ENCODE data around the gene MYH7.
"Not testable (repeated sequence)": the region's sequence is repeated elsewhere in the genome, so short reads cannot be mapped to it uniquely, and the experiment has no call there.

The MYH7 gene

DNA sequence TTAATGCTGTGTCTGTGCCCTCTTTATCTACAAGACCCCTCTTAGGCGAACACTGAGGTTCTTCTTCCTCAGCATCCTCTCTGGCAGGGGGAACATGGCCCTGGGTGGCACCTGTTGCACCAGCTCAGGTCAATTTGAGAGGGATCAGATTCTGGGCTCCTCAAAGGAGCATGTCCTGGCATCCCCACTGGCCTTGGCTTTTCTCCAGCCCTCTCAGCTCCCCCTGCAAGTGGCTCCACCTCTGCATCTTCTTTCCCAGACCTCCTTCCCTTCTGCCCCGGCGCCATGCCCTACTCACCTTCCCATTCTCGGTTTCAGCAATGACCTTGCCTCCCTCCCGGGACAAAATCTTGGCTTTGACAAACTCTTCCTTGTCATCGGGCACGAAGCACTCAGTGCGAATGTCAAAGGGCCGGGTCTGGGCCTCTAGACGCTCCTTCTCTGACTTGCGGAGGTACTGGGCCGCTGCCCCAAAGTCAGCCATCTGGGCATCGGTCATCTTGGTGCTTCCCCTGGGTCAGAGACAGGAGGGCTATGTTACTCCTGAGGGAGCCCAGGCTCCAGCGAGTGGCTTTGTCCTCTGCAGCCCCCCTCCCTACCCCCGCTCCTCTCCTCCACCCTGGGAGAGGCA, 28.6 kb downstream of the MYH7 start:
- DNase-seq, result no peak

DNA sequence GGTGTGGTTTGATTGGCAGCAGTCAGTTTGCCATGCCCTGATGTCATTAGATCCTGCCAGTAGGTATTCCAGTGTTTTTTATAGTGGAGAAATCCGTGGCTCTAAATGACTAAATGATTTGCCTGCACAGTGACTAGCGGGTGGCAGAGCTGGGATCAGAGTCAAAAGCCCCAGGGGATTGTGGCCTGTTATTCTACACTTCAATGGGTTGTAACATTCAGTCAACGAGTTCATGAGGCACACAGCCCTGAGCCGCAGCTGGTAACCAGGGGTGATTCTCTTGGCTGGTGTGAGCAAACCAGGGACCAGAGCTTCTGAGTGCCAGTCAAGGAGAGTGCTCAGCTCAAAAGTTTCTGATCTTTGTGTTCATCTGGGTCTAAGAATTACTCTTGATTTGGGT, 29.2 kb downstream of the MYH7 start:
- no peak for DNase-seq

DNA sequence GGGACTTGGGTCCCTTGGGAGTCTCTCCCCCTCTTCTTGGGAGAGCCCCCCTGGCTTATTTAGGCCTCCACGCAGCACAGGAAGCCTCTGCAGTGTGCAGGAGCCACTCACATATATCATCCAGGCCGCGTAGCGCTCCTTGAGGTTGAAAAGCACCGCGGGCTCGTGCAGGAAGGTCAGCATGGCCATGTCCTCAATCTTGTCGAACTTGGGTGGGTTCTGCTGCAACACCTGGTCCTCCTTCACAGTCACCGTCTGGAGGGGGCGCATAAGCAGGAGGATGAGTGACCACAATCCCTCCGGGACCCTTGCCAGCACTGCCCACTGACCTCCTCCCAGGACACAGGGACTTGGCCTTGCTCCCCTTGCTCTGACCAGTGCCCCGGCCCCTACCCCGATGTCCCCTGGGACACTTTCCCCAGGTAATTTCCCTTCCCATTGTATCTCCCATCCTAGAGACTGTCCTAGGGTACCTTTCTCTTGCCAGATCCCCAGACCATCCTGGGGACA, 29.9 kb downstream of the MYH7 start:
- DNase-seq, result no peak

DNA sequence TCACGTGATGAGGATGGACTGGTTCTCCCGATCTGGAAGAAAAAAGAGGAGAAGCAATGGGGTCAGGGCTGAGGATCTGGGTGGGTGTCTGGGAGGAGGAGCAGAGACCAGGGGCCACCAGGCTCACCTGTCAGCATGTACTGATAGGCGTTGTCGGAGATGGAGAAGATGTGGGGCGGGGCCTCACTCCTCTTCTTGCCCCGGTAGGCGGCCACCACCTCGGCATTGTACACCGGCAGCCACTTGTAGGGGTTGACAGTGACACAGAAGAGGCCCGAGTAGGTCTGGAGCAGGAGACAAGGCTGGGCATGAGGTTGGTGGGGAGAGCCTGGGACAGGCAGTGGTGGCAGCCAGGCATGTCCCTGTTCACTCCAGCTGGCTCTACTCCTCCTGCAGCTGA, 30.4 kb downstream of the MYH7 start:
- DNase-seq, result no peak

DNA sequence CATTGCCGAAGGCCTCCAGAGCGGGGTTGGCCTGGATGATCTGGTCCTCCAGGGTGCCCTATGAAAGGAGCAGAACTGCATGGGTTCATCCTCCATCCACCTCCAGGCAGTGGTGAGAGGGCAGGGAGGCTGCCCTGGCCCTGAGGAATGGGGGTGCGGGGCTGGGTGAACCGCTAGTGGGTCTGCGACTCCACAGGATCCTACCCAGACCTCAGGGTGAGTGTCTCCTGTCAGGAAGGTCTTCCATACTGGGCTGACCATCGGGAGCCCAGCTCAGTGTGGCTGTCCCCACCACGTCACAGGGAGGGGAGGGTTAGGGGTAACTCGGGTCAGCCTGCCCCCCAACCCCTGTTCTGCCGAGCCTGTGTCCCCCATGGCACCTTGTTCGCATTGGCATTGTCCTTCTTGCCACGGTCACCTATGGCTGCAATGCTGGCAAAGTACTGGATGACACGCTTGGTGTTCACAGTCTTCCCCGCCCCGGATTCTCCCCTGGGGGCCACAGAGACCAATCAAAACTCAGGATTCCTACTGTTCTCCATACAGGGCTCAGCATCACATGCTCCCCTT, 31.0 kb downstream of the MYH7 start:
- DNase-seq, result no peak

DNA sequence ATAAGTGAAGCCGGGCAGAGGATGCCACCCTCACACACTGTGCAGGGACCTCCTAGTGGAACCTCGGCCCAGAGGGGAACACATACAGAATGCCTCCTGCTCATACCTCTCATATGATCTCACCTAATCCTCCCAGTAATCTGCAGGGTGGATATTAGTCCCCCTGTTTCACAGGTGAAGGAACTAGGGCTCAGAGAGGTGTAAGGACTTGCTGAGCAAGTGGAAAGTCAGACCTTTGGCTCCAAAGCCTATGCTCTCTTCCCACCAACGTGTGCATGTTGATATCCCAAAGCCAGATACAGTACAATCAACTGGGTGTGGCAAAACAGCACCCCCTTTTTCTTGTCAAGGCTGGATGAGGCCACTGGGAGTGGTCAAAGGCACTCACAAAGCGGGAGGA, 31.6 kb downstream of the MYH7 start:
- DNase-seq, result no peak

DNA sequence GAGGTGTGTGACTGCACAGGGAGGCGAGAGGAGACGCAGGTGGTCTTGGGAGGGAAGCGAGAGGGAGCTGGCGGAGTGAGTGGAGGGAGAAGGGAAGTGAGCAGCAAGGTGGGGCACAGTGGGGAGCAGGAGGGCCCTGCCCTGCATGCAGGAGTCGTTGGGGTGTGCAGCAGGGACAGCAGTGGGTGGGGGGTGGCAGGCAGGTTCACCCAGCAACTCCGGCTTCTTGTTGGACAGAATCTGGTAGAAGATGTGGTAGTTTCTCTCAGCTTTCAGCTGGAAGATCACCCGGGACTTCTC, 32.4 kb downstream of the MYH7 start:
- no peak for DNase-seq

DNA sequence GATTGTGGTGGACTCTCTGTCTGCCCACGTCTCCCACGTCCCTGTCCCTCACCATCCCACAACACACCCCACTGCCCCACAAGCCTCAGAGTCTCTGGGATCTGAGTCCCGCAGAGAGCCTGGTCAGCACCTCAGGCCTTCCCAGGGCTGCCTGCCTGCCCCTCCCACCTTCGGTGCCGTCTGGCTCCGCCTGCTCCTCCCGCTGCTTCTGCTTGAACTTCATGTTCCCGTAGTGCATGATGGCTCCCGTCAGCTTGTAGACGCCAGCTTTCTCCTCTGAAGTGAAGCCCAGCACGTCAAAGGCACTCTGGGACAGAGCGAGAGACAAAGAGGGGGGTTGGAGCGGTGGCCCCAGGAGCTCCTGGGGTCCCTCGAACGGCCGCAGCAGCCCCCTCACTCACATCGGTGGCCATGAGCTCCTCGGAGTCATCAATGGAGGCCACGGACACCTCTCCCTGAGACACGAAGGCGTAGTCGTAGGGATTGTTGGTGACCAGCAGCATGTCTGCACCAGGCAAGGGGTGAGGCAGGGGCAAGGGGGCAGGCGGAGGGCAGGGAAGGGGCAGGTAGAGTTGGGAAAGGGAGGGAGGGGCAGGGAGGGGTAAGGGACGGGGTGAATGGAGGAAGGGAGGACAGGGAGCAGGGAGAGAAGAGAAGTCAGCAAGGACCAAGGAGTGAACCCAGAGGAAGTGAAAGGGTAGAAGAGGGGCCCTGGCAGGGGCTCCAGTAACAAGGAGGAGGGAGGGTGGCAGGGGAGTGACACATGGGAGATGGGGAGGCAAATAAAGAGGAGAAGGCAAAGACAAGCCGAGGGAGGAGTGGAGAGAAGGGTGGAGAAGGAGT, 32.9 kb downstream of the MYH7 start:
- DNase-seq, result no peak

DNA sequence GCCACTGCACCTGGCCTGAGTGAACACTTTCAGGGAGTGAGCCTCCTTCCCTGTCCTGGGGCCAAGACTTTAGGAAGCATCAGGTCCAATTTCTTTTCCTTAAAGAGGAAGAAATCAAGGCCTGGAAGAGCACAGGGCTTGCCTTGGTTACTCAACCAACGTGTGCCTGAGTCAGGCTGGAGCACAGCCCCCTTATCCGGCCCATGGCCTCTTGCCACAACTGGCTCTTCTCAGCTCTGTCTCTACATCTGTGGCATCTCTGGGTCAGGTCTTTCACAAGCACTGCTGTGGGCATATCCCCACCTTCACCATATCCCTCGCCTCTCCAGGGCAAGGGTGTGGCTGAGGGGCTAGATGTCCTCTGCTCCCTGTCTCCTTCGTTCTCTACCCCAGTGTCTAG, 34.2 kb downstream of the MYH7 start:
- DNase-seq, result no peak

DNA sequence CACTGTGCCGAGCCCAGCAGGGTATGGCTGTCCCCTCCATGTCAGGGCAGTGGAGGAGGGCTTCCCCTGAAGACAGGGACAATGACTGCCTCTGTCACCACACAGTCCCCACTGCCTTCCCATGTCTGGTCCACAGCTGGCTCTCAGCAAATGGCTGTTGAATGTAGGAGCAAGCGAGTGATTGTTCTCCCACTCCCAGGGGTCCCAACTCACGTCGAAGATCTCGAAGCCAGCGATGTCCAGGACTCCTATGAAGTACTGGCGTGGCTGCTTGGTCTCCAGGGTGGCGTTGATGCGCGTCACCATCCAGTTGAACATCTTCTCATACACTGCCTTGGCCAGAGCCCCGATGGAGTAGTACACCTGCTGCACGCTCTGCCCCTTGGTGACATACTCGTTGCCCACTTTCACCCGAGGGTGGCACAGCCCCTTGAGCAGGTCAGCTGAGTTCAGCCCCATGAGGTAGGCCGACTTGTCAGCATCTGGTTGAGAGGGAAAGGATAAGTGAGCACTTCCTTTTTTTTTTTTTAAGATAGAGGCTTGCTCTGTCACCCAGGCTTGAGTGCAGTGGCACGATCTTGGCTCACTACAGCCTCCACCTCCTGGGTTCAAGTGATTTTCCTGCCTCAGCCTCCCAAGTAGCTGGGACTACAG, 34.8 kb downstream of the MYH7 start:
- not testable (repeated sequence) for DNase-seq

DNA sequence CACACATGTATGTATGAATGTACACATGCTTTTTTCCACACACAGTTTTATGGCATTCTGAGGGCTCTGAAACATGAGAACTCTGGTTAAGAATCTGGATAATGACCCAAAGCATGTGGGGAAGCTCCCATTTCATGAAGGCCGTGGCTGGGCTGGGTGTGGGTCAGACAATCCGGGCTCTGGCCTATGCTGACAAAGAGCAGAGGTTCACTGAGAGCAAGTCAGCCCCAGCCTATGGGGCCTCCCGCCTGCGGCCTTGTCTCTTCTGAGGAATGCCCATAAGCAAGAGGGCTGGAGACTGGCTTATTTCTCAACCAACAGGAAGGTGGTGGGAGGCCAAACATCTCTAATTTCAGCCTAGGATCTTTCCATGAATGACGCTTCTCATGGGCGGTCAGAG, 35.9 kb downstream of the MYH7 start:
- DNase-seq, result no peak

DNA sequence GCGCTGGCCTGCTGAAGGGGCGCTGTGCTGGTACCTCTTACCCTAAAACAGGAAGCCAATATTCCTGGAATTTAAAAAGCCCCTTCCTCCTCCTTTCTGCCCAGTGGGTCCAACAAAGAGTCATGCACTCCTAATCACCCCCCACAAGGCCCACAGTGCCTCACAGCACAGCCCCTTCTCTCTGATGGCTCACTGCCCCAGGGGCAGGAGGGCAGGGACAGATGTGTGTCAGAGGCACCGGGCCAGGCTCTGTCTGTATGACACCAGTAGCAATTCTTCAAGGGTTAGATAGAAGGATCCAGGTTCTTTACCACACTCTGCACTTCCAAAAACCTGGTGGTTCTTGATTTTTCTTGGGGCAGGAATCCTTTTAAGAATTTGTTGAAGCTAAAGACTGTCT, 36.3 kb downstream of the MYH7 start:
- DNase-seq, result no peak

DNA sequence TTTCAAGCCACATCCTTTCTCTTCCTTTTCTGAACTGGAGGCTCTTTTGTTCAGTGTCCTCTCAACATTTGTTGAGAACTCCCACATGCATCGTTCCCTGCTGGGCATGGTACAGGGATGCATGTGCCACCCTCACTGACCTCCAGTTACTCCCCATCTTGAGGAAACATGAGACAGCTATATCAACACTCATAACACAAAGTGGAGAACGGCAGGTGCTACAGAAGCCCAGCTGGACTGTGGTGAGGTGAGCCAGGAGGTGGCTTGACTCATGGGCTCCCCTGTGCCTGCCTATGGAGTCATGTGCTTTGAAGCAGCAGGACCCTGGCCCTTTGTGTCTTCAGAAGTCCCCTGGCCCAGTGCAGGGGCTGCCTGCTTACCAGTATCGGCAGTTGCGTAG, 37.1 kb downstream of the MYH7 start:
- no peak for DNase-seq

DNA sequence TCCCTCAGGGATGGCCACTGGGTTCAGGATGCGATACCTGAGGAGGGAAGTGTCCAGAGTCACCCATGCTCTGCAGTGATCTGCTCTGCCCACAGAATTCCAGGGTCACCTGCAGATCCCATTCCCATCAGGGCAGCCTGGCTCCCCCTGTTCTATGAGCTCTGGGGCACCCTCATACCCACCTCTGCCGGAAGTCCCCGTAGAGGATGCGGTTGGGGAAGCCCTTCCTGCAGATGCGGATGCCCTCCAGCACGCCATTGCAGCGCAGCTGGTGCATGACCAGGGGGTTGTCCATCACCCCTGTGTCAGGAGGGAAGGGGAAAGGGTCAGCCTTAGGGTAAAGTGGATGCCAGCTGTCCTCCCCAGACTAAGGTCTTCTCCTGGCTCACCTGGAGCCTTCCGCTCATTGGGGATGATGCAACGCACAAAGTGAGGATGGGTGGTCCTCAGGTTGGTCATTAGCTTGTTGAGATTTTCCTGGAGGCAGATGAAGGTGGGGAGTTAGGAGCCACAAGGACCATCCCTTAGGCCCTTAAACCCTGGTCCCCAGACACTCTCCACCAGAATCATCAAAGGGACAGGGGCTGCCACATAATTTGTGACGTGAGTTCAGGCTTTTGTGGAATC, 38.6 kb downstream of the MYH7 start:
- DNase-seq, result no peak

DNA sequence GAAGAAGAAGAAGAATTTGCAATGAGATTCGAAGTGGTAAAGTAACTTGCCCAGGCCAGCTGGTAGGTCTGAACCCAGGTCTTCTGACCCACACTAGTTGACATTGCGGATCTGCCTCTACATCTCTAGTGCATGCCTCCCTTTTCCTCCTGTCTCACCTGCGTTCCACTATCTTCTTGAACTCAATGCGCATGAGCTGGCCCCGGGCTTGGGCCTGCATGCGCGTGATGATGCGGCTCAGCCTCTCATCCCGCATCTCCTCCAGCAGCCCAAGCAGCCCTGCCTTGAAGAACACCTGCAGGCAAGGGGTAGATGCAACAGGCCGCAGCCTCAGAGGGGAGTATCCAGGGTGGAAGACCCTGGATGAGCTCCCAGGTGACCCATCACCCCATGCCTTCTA, 39.3 kb downstream of the MYH7 start:
- DNase-seq, result no peak

DNA sequence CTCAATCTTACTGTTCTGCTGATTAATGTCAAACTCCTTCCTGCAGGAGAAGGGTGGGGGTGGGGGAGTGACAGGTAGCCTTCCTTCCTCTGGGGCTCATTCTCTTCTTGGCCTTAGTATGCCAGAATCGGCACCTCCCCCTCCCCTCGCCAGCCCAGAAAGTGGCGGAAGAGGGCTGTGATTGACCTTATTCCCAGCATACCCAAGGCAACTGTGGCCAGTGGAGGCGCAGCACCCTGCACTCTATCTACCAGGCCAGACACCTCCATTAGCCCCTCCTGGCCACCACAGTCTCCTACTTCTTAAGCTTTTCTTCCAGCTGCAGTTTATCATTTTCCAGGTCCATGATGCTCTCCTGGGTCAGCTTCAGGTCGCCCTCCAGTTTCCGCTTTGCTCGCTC, 42.8 kb downstream of the MYH7 start:
- DNase-seq, result no peak

DNA sequence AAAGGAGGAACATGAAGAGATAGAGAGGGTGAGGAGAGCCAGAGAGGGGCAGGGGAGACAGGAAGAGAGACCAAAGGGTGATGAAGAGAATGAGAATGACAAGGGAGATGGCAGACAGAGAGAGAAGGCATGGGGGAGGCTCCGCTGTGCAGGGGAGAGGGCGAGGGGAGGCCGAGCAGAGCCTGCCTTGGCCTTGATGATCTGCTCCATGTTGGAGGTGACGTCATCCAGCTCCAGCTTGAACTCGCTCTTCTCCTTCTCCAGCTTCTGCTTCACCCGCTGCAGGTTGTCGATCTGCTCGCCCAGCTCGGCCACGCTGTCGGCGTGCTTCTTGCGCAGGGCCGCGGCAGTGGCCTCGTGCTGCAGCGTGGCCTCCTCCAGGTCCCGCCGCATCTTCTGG, 45.6 kb downstream of the MYH7 start:
- not testable (repeated sequence) for DNase-seq

DNA sequence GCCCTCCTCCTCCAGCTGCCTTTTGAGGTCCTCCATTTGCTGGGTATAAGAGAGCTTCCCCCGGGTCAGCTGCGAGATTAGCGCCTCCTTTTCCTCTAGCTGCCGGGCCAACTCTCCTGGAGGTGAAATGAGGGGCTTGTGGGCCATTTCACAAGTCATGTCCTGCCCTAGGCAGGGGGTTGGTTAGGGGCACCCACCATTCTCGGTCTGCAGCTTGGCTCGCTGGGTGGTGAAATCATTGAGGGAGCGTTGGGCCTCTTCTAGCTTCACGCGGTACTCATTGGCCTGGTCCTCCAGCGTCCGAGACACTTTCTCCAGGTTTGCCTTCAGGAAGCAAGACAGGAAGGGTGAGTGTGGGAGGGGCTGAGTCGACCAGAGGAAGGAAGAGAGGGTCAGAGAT, 46.1 kb downstream of the MYH7 start:
- no peak for DNase-seq

DNA sequence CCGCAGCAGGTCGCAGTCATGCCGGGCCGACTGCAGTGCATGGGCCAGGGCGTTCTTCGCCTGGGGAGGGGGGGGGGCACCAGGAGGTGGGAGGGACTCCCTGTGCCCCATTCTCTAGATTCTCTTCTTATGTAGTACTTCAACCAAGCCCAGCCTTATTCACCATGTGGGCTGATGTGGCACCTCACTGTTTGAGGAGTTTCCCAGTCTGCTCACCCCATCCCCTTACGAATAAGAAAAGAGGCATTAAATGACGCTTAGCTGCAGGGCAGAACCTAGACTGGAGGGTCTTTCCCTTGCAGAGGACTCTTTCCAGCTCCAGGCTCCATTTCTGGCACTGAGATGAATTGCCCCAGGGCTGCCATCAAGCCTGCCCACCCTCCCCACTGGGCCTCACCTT, 46.5 kb downstream of the MYH7 start:
- no peak for DNase-seq

DNA sequence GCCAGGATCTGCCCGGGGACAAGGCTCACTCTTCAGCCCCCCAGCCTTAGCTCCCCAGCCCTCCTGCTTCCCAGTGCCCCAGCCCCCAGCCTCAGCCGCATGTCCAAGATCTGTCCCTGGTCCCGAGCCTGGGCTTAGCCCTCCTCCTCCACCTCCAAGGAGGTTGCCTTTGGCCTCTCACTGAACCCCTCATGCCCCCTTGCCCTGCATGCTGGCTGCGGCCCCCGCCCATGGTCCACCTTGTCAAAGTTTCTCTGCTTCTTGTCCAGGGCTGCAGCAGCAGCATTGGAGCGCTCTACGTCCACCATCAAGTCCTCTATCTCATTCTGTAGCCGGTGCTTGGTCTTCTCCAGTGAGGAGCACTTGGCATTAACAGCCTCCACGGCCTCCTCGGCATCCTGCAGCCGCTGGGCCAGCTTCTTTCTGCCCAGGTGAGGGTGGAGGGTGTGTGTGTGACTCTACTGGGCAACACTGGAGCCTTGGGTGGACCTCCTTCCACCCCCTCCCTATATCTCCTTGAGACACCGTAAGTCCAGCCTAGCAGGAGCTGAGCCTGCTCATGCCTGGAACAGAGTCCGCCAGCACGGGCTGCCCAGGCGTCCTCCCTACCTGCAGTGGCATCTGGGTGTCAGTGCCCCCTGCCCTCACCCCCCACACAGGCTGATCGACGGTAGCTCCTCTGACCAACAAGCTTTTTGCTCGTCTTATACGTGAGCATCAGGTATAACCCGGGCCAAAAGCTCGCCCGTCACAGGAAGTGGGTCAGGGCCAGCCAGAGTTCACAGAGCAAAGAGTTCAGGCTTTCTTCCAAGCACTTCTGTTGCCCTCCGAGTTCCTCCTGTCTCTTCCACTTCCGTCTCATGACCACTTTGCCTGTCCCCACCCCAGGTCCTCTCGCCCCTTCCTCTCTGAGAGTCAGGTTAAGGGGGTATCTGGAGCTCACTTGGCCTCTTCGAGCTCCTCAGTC, 47.3 kb downstream of the MYH7 start:
- DNase-seq, result no peak

DNA sequence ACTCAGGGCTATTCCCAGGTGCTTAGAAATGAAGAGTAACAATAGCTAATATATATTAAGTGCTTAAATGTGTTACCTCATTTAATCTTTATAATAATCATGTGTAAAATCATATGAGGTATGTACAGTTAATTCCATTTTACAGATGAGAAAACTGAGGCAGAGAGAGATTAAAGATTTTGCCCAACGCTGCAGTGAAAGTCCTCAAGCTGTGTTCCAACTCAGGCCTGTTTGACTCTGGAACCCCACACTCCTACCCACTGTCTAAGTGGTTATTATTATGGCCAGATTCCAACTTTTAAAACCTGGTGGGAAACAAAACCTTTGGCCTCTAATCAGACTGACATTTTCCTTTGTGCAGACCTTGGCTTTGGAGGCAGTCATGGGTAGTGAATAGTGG, 48.5 kb downstream of the MYH7 start:
- no peak for DNase-seq

DNA sequence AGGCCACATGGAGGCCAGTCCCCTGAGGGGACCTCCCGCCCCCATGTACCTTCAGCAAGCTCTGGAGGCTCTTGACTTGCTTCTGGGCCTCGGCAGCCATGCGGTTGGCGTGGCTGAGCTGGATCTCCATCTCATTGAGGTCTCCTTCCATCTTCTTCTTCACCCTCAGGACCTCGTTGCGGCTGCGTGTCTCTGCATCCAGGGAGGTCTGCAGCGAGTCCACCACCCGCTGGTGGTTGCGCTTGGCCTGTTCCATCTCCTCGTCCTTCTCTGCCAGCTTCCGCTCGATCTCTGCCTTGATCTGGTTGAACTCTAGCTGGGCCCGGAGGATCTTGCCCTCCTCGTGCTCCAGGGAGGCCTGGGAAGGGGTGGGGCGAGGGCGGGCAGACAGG, 49.2 kb downstream of the MYH7 start:
- DNase-seq, result not testable (repeated sequence)

All from activated naive CD4-positive, alpha-beta T cell treated with Interleukin-2 at 50 U/mL for 16 hours (primary cell).